ENCODE measurements around the gene PRRC2B.
"Not testable (repeated sequence)": the region's sequence is repeated elsewhere in the genome, so short reads cannot be mapped to it uniquely, and the experiment has no call there.

The PRRC2B gene

DNA sequence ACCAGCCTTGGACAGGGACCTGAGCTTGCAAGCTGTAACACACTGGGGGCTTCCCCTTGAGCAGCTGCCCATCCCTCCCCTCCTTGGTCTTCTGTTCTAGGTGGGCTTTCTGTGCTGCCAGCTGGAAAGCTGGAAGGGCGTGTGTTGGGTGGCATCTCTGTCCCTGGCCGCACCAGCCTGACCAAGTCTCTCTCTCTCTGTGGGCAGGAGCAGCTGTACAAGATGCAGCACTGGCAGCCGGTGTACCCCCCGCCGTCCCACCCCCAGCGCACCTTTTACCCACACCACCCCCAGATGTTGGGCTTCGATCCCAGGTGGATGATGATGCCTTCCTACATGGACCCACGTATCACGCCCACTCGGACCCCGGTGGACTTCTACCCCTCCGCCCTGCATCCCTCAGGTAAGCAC lies 76.7 kb downstream of the PRRC2B start:
- H3K4me3 ChIP-seq (ENCODE audit: low read depth, low read length), result no peak overlapping the region
- TF ChIP-seq, protein P1, sequence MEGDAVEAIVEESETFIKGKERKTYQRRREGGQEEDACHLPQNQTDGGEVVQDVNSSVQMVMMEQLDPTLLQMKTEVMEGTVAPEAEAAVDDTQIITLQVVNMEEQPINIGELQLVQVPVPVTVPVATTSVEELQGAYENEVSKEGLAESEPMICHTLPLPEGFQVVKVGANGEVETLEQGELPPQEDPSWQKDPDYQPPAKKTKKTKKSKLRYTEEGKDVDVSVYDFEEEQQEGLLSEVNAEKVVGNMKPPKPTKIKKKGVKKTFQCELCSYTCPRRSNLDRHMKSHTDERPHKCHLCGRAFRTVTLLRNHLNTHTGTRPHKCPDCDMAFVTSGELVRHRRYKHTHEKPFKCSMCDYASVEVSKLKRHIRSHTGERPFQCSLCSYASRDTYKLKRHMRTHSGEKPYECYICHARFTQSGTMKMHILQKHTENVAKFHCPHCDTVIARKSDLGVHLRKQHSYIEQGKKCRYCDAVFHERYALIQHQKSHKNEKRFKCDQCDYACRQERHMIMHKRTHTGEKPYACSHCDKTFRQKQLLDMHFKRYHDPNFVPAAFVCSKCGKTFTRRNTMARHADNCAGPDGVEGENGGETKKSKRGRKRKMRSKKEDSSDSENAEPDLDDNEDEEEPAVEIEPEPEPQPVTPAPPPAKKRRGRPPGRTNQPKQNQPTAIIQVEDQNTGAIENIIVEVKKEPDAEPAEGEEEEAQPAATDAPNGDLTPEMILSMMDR (IDR thresholded peaks at IDR 0.05; ENCODE audit: borderline replicate concordance, insufficient read depth, low read depth, low read length), result no peak

DNA sequence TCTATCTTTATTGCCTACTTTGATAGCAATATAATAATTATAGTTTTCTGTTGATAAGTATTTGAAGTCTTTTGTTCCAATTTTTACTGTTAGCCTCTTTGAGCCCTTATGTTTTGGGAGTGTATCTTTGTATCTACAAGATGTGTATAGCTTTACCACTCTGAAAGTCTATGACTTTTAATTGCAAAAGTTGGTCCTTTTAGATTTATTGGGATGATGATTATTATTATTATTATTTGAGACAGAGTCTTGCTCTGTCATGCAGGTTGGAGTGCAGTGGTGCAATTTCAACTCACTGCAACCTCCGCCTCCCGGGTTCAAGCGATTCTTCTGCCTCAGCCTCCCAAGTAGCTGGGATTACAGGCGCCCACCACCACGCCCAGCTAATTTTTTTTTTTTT lies 78.2 kb downstream of the PRRC2B start:
- H3K4me3 ChIP-seq (ENCODE audit: low read depth, low read length), result not testable (repeated sequence)

- no peak overlapping the region for H3K4me3 ChIP-seq (ENCODE audit: low read depth, low read length)
- TF ChIP-seq, protein P1 (IDR thresholded peaks at IDR 0.05; ENCODE audit: borderline replicate concordance, insufficient read depth, low read depth, low read length), result no peak
These were observed 79.5 kb downstream of the PRRC2B start for GRCh38 chr9:131473198-131473885.

GRCh38 chr9:131473891-131474290 lies 80.0 kb downstream of the PRRC2B start:
- no peak overlapping the region for H3K4me3 ChIP-seq (ENCODE audit: low read depth, low read length)
- TF ChIP-seq, protein P1 (IDR thresholded peaks at IDR 0.05; ENCODE audit: borderline replicate concordance, insufficient read depth, low read depth, low read length), result no peak

GRCh38 chr9:131474711-131475110 lies 80.8 kb downstream of the PRRC2B start:
- H3K4me3 ChIP-seq (ENCODE audit: low read depth, low read length), result no peak overlapping the region
- TF ChIP-seq, protein P1 (IDR thresholded peaks at IDR 0.05; ENCODE audit: borderline replicate concordance, insufficient read depth, low read depth, low read length), result no peak

DNA sequence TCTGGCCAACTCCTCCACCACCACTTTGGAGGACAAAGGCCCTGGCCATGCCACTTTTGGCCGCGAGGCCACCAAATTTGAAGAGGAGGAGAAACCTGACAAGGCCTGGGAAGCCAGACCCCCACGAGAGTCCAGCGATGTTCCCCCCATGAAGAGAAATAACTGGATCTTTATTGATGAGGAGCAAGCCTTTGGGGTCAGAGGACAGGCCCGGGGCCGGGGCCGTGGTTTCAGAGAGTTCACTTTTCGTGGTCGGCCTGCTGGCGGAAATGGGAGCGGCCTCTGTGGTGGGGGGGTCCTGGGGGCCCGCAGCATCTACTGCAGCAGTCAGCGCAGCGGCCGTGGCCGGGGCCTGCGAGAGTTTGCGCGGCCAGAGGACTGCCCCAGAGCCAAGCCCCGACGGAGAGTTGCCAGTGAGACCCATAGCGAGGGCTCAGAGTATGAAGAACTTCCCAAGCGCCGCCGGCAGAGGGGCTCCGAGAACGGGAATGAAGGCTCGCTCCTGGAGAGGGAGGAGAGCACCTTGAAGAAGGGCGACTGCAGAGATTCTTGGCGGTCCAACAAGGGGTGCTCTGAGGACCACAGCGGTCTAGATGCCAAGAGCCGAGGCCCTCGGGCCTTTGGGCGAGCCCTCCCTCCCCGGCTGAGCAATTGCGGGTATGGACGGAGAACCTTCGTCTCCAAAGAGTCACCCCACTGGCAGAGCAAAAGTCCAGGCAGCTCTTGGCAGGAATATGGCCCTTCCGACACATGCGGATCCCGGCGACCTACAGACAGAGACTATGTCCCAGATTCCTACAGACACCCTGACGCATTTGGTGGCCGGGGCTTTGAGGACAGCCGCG lies 81.4 kb downstream of the PRRC2B start:
- TF ChIP-seq, protein P1 (IDR thresholded peaks at IDR 0.05; ENCODE audit: borderline replicate concordance, insufficient read depth, low read depth, low read length), result no peak
- no peak overlapping the region for H3K4me3 ChIP-seq (ENCODE audit: low read depth, low read length)

GRCh38 chr9:131475956-131476776 lies 82.3 kb downstream of the PRRC2B start:
- H3K4me3 ChIP-seq (ENCODE audit: low read depth, low read length), result no peak overlapping the region
- TF ChIP-seq, protein P1 (IDR thresholded peaks at IDR 0.05; ENCODE audit: borderline replicate concordance, insufficient read depth, low read depth, low read length), result peak; percentile 28; the same call in 1 of the 2 replicates

Measured in GM12875 (cell line).